Measurements from ENCODE around the gene CDH22. TPM values are rescaled to one million over a fixed set of nuclear protein-coding genes. Genes with fewer than 3 reads are reported as not detected.

CDH22 gene
- total and polyA plus RNA-seq, 10 donors, result not detected

DNA sequence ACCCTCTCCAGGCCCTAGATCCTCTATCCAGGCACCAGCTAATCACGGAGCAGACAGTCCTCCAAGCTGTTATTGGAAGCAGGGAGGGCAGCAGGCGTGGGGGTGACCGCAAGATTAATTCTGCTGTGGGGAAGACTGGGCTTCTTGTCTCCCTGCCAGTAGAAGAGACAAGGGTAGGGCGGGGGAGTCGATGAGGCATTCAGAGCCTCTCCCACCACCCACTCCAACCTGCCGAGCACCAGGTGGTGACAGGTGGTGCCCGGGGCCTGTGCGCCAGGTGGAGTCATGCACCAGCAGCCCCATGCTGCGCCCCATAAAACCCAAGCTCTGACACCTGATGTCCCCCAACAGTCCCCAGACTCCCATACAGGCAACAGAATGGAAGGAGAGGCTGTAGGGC, 89.6 kb downstream of the CDH22 start:
- no peak for DNase-seq
- TF ChIP-seq CTCF (IDR thresholded peaks at IDR 0.05 in 8 of 11, conservative IDR thresholded peaks at IDR 0.05 in 3 of 11), result no peak
- TF ChIP-seq POLR2AphosphoS5 (IDR thresholded peaks at IDR 0.05), result no peak
- no peak for TF ChIP-seq POLR2A (IDR thresholded peaks at IDR 0.05)
- no peak overlapping the region for H3K4me3 ChIP-seq
- no peaks in the 10 kb centered on the region for H3K4me1 ChIP-seq
- H3K9me3 ChIP-seq, result no peaks in the 10 kb centered on the region
- H3K27me3 ChIP-seq (replicated peaks in 1 of 7), result peaks cover 0 to 31% (median 0%) of the 10 kb centered on the region in 7 donors
- intact Hi-C loops (cut with DNase I; ENCODE audit: low total_unique reads), result no loop called here
- H3K27ac ChIP-seq, result no peak overlapping the region
- 64 to 77% (median 69%) methylated on average over 8 to 9 of the region's 9 CpGs for WGBS, 5 donors
- no peaks in the 10 kb centered on the region for H3K36me3 ChIP-seq

DNA sequence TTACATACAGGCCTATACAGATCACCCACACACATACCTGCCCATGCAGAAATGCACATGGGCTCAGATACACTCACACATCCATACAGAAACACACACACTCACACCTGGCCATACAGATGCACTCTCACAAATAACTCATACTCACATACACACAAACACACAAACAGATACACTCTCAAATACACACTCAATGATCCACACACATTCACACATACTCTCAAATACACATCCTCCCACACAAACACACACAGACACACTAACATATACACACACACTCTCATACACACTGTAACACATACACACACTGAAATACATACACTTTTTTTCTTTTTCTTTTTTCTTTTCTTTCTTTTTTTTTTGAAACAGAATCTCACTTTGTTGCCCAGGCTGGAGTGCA, 90.7 kb downstream of the CDH22 start:
- Histone ChIP-seq H3K36me3 (no peaks in the 10 kb centered on the region), H3K9me3 (no peaks in the 10 kb centered on the region), H3K4me3 (no peak overlapping the region), H3K27ac (no peak overlapping the region), H3K27me3 (replicated peaks in 1 of 7) (peaks cover 0 to 41% (median under 1%) of the 10 kb centered on the region in 7 donors), H3K4me1 (no peaks in the 10 kb centered on the region)
- no peak for DNase-seq
- TF ChIP-seq POLR2A (IDR thresholded peaks at IDR 0.05) (no peak), POLR2AphosphoS5 (IDR thresholded peaks at IDR 0.05) (no peak), CTCF (IDR thresholded peaks at IDR 0.05 in 8 of 11, conservative IDR thresholded peaks at IDR 0.05 in 3 of 11) (no peak)
- intact Hi-C loops (cut with DNase I; ENCODE audit: low total_unique reads), result no loop called here

GRCh38 chr20:46216770-46217464, 91.4 kb downstream of the CDH22 start:
- no peak for DNase-seq
- Histone ChIP-seq H3K27me3 (replicated peaks in 1 of 7) (peaks cover 0 to 48% (median 4%) of the 10 kb centered on the region in 7 donors), H3K4me1 (no peaks in the 10 kb centered on the region), H3K4me3 (no peak overlapping the region), H3K9me3 (no peaks in the 10 kb centered on the region), H3K36me3 (no peaks in the 10 kb centered on the region), H3K27ac (no peak overlapping the region)
- TF ChIP-seq POLR2AphosphoS5 (IDR thresholded peaks at IDR 0.05) (no peak), POLR2A (IDR thresholded peaks at IDR 0.05) (no peak), CTCF (IDR thresholded peaks at IDR 0.05 in 8 of 11, conservative IDR thresholded peaks at IDR 0.05 in 3 of 11) (no peak)
- 85 to 89% (median 87%) methylated on average over 22 of the region's 22 CpGs for WGBS, 5 donors
- intact Hi-C loops (cut with DNase I; ENCODE audit: low total_unique reads), result no loop called here

DNA sequence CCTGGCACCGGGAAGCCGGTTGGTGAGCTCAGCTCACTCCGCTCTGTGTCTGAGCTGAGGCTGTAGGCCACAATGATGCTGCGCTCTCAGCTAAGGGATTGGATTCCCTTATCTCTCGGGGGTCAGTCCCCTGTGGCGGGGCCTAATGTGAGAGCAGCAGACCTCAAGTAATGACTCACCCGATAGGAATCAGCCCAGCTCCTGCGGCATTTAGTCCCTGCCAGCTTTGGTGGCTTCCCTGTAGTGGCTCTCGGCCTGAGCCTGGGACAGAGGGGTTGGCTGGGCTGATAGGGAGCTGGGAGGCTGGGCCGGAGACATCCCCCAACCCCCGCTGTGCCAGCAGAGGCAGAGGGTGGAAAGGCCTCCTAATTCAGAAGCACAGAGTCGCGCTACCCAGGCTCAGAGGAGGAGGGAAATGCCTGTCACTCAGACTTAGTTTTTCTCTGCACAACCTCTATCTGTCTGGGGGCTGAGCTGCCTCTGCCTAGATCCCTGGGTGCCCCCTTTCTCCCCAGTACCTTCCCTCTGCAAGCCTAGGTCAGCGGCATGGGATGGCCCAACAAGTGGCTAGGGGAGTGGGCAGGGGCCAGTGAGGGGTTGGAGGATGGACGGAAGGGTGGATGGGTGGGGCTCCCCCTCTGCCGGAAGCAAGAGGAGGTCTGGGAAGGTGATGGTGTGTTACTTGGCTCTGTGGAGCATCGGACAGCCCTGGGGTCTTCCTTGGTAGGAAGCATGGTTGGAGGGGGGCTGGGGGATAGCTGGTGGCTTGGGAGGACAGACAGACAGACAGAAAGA, 92.2 kb downstream of the CDH22 start:
- H3K36me3 ChIP-seq, result no peaks in the 10 kb centered on the region
- no peak for DNase-seq
- no peaks in the 10 kb centered on the region for H3K4me1 ChIP-seq
- TF ChIP-seq CTCF (IDR thresholded peaks at IDR 0.05 in 8 of 11, conservative IDR thresholded peaks at IDR 0.05 in 3 of 11) (no peak), POLR2A (IDR thresholded peaks at IDR 0.05) (no peak), POLR2AphosphoS5 (IDR thresholded peaks at IDR 0.05) (no peak)
- H3K9me3 ChIP-seq, result no peaks in the 10 kb centered on the region
- no peak overlapping the region for H3K4me3 ChIP-seq
- WGBS, 5 donors, result 29 to 74% (median 58%) methylated on average over 4 to 17 of the region's 17 CpGs
- intact Hi-C loops (cut with DNase I; ENCODE audit: low total_unique reads), result no loop called here
- no peak overlapping the region for H3K27ac ChIP-seq
- peaks cover 0 to 56% (median 5%) of the 10 kb centered on the region in 7 donors for H3K27me3 ChIP-seq (replicated peaks in 1 of 7)

All from spleen (tissue), 11 donors.